HG02571 (cell line): ENCODE data around the gene OR2C3.
"Not testable (repeated sequence)": the region's sequence is repeated elsewhere in the genome, so short reads cannot be mapped to it uniquely, and the experiment has no call there.

Experiments
- ATAC-seq: cut with Tn5 transposase; IDR thresholded peaks from one replicate; pipeline ENCODE4 v1.9.1; 2021; ENCODE audit warnings: mild to moderate bottlenecking, moderate library complexity; ENCODE audit not compliant: unreplicated experiment

OR2C3 gene

DNA sequence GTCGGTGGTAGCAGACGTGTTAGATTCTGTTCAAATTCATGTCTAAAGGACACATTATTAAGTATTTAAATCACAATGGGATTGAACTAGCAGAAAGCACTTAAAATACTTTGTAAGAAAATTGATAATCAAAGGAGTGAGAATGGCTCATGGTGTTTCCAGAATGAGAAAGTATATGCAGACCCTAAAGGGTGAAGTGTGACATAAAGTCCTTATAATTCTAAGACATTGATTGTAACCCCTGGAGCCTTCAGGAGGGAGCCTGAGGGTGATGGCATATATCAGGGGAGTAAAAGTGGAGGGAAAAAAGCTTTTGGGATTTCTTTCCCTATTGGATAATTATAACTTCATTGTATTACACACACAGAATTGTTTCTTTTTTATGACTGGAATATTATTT lies at the start of gene OR2C3:
Gene OR2C3, minus strand, starts transcription at position 101 of the 400 bp plus-strand sequence. CDS start 3,929 bp downstream, outside the sequence.
- ATAC-seq, result no peak

DNA sequence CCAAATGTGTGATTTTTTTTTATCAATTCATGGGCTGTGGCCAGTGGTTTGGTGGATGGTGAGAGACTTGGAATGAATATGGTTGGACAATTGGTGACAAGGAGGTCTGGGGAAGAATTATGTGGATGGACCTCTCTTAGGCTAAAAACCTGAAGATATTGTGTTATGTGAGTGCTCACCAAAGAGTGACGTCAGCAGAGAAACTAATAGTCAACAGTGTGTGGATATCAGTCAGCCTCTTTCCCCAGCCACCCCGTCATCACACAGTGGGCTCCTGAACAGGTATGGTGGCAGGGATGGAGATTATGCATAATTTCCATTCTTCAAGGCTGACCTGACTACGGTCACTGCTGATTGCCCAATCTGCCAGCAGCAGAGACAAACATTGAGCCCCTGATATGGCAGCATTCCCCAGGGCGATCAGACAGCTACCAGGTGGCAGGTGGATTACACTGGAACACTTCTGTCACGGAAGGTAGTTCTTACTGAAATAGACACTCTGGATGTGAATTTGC lies 42.8 kb upstream of the OR2C3 start:
- no peak for ATAC-seq

DNA sequence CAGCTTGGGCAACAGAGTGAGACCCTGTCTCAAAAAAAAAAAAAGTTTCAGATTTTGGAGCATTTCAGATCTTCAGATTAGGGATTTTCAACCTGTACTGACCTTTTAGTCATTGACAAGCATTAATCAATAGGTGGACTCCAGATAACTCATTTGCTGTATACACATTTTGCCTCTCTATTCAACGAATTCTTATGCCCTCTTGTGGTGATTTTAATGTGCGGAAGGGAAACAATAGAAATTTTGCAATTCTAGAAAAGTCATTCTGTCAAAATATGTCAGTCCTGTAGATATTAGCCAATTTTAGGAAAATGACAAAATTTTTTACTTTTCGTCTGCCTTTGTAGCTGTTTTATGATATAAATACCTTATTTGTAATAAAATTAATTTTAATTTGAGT lies 40.3 kb upstream of the OR2C3 start:
- ATAC-seq, result no peak

DNA sequence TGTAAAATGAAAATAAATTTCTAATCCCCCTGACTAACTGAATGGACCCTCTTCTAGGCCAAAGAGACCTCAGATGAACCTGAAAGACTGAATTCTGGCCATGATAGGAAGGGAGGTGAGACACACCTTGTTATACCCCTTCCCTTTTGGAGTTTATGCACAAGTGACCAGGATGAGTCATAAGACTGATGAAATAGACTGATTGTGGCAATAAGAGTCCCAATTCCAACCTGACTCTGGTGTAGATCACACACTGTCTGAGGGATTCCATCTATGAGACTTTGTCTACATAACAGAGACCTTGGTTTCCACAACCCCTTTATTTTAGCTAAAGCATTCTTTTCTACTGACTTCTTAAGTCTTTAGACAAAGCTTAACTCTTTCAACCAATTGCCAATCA lies 38.4 kb upstream of the OR2C3 start:
- ATAC-seq, result no peak

DNA sequence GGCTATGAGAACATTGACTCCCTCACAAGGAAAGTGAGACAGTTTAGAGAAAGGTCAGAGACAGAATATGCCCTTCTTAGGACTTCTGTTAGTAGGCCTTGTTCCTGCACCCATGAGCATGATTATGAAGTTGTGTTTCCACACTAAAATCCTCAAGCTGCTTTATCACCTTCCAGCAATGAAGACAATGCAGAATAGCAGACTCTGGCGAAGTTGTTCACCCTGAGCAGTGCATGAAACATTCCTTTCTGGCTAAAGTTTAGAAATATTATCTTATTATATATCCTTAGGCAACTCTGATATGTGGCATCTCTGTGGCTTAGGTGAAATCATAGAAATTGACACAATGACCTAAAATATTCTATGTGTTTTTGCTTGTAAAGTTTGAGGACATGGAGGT lies 38.0 kb upstream of the OR2C3 start:
- no peak for ATAC-seq

DNA sequence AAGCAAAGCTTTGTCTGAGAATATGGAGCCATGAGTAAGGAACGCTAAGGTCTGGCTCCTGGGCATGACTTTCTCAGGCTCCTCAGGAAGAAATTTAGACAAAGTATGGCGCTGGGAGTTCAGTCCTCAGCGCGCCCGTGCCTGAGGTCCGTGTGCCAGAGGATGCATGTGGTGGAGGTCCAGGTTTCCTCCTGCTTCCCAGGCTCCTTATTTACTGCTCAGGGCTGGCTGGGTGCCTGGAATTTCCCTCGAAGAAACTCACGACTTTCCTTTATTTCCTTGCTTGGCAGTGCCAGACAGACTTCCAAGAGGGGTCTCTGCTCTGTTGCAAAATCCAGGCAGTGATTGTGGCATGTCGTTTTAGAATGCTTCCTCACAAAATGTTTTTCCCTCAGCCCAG lies 26.0 kb upstream of the OR2C3 start:
- no peak for ATAC-seq

DNA sequence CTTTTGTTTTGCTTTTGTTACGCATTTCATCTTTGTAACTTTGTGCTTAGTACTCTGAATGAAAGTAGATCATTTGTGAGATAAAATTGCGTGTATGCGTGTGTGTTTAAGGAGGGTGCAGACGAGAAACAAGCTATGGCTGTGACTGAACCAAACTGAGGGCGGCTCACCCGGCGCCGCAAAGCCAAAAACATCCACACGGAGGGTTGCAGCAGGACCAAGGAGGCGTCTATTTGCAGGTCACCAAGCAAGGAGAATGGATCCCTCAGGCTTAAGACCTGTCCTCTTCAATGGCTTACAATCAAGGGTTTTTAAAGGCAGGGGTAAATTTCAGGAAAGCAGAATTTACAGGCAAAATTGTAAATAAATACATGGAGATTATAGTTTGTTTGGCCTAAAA lies 25.5 kb upstream of the OR2C3 start:
- ATAC-seq, result no peak

DNA sequence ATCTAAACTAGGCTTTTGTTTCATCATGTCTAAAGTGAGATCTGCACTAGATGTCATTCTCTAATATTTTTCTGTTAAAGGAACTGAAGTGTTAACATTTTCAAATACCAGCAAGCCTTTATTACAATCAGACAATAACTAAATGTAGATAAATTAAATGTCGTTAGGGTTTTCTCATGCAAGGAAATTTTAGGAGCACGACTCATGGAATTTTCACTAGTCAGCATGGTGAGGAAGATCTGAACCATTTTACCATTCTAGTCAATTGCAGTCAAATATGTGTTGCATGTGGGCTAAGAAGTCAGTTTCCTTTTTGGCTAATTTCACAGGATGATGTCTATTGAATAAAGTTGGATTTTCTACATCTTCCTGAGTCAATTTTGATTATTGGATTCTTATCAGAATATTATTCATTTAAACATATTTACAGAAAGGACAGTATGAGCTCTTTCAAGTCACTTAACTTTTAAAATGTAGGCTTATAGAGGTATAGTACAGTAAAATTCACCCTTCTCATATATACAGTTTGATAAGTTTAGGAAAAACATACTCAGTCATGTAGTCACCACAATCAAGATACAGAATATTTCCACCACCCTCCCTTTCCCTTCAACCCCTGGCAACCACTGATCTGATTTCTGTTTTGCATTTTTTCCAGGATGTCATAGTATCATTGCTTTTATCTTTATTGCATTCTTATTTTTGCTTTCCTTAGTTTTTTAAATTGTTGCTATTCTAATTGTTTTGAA lies 21.9 kb upstream of the OR2C3 start:
- no peak for ATAC-seq

DNA sequence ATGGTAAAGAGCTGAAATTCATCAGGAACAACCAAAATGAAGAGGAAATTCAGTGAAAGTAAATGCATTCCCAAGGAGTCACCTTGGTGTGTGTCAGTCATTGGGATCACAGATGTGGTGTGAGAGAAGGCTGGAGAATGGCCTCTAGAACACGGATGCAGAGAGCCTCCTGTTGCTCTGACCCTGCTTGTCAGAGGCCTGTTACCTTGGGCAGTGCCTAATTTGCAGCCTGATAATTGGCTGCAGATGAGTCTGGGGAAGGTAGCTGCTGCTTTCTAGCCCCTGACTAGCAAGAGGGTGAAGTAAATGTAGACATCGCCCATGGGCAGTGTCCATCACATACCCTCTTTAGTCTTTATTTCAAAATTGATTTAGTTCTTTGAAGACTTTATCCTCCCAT lies 16.0 kb upstream of the OR2C3 start:
- no peak for ATAC-seq

DNA sequence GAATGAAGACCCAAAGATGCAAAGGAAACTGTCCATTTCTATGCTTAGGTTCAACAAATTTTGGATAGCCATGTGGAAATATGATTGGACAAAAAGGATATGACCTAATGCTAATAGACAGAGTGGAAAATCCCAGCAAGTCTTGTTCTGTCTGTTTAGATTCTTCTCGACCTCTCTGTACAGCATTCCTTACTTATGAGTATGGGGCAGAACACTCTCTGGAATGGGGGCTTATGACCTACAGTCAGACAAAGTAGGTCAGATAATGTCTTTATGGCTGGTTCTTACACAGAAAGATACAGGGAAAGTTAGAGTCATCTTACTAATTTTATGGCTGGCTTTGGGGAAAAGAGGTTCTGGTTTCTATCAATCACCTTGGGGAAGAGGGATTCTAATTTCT lies 15.5 kb upstream of the OR2C3 start:
- ATAC-seq, result no peak

DNA sequence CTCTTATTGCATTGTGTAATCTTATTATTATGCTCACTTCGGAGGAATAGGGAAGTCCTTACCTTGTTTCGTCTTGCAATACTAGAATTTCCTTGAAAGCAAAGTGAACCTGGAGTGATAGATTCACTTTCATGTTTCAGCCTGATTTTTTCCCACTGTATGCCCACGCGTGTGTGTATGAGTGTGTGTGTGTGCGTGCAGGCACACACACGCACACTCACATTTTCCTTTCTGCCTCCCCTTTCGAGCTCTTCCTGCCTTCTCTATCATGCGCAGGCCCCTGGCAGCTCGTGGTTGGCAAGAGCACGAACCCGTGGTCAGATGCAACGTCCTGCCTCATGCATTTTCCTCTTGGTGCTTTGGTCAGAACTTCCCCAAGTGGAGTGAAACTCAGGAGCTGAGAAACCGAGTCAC lies 12.5 kb upstream of the OR2C3 start, which contains the start of gene GCSAML:
Gene GCSAML, plus strand, starts transcription at position 366 of the 414 bp plus-strand sequence. CDS start 58 bp downstream, outside the sequence.
- no peak for ATAC-seq

DNA sequence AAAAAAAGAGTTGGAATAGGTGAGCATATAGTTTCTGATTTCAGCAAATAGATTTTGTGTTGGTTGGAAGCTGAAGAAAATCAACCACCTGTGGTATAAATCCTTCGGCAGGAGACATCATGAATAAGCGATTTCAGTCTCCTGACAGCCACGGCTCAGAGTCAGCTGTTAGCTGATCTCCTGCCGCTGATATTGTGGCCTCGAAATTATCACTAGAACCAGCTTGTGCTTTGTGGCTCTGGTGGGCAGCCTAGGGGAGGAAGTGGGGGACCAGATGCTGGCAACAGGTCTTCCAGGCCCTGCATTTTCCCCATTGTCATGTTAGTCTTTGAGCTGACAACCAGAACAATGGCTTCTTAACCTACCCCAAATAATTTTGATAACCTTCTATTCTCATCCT lies 11.9 kb upstream of the OR2C3 start:
- no peak for ATAC-seq

DNA sequence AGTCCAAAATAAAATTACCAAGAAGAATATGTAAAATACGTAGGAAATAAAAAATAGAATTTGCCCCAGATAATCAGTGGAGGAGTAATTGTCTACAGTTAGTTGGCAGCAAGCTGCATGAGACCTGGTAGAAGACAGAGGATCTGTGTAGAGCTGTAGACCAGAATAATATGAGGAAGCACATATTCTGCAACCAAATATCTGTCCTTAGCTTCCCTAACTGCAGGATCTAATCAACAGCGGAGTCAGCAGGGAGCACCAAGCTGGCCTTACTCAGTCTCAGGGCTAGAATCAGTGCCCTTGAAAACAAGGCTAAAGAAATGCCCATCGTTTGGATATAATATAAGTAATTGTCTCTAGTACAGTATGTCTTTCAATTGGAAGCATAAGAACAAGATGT lies 6.6 kb upstream of the OR2C3 start:
- no peak for ATAC-seq

DNA sequence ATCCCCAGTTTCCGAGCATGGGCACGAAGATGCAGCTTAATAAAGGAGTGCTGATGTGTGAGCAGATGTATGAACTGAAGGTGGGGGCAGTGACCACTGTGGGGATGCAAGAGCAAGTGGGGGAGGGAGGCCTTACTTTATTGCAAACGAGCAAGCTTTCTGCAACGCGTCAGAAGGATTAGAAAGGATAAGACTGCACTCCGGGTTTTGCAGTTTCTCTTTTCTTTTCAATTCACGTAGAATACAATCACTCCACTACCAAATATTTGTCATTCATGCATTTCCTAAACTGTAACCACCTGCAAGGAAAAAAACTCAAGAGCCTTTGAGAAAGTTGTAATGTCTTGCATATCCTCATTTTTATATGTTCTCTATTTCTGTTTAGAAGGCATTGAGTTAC lies 4.3 kb upstream of the OR2C3 start:
- ATAC-seq, result no peak

DNA sequence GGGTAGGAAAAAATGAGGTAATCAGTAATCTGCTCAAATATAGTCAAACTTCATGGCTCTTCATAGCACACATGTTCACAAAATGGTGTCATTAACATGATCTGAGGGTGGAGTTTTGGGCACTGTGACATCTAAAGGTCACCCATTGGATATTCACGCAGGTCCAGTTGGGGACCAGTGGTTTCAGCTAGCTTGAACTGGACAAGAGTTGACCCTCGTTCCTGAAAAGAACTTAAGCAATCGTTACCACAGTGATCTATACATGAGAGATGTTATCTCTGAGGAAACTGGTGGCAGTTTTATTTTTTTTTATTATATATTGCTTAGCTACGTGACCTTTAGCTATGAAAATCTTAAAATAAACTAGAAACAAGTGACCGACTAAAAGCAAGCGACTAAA lies 3.0 kb upstream of the OR2C3 start:
- no peak for ATAC-seq

DNA sequence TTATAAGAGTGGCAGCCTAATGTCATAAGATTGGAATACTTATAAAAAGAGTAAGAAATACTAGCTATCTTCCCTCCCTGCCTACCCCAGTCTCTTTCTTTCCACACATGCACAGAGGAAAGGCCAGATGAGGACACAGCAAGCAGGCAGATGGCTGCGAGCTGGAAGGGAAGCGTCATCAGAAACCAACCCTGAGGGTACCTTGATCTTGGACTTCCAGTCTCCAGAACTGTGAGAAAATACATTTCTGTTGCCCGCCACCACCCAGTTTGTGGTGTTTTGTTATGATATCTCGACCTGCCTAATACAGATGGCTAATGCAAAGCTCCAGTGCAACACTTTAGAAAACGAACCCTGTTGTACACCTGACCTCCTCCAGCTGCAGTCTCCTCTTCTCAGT lies 2.3 kb upstream of the OR2C3 start:
- no peak for ATAC-seq

DNA sequence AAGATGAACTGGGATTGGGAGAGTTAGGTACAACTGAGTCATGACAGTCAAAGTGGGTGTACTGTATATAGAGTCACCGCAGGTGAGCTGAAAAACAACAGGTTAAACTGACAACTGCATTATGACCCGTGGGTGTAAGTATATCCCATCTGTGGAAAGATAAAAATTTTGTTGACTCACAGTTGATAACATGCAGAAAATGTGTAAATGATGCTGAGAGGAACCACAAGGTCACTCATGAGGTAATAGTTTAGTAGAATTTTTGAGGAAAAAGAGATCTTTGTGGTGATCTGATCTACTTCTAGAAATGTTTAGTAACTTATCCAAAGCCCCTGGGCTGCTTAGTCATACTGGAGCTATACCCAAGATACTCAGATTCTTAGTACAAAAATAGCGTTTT lies 838 bp downstream of the OR2C3 start:
- no peak for ATAC-seq

DNA sequence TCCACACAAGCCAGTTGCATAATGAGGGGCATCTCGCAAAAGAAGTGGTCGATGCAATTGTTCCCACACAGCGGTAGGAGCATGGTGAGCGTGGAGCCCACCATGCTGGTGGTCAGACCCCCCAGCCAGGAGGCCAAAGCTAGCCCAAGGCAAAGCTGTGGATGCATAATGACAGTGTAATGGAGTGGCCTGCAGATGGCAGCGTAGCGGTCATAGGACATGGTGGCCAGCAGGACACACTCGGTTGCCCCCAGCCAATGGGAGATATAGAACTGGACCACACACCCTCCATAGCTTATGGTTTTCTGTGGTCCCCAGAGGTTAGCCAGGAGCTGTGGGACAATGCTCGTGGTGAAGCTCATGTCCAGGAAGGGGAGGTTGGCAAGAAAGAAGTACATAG lies 4.3 kb downstream of the OR2C3 start:
- ATAC-seq, result no peak

DNA sequence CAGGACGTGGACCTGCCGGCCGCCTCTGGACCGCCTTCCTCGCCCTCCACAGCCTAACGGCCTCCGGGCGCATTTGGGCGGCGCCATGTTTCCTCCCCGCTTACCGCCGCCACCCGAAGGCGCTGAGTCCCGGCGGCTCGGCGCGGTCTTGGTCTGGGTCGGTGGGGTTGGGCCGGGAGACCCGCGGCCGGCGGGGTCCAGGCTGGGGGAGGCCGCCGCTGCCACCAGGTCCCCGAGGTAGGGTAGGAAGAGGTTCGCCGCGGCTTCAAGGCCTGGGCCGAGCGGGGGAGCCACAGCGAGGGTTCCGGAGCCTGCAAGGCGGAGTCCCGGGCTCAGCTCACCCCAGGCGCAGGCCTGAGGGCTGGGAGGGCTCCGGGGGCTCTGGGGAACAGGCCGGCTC lies 5.5 kb downstream of the OR2C3 start:
- ATAC-seq, result no peak

DNA sequence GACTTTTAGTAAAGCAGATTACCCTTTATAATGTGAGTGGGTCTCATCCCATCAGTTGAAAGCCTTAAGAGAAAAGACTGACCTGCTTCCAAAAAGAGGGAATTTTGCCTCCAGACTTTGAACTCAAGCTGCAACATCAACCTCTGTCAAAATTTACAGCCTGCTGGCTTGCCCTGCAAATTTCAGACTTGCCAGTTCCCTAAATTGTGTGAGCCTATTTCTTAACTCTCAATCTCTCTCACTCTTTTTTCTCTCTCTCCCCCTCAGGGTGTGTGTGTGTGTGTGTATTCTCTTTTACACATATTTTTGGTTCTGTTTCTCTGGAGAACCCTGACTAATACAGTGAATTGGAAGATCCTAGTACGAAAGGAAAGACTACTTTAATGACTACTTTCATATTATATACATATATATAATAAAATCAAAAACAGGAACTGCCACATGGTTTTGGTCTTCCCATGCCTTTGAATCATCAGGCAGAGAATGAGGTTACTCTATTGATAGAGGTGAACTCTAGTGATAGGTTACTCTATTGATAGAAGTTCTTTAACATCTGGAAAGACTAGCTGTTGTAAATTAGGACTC lies 6.4 kb downstream of the OR2C3 start:
- no peak for ATAC-seq

DNA sequence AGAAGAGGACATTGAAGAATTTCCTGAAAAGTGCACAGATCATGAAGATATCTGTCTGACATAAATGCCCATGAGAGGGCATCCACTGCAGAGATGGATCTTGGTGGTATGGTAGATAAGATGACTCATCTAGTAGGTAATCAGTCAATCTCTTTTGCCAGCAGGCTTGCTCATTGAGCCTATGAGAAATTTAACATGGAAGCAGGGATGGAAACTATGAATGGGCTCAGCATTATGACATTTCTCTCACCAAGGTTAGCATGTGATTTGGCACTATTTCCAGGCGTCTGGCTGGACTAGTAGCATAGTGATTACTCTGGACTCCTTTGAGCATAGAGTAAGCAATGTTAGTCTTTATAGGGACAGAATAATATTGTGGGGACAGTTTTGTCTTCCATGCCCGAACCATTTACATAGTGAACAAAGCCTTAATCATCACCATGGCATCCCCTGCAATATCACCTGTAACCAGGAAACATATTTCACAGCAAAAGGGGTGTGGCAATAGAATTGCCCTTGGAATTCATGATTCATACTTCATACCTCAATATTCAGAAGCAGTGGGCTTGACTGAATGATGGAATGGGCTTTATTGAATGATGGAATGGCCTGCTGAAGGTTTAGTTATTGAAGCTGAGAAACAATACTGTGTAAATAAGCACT lies 7.3 kb downstream of the OR2C3 start:
- ATAC-seq, result no peak

DNA sequence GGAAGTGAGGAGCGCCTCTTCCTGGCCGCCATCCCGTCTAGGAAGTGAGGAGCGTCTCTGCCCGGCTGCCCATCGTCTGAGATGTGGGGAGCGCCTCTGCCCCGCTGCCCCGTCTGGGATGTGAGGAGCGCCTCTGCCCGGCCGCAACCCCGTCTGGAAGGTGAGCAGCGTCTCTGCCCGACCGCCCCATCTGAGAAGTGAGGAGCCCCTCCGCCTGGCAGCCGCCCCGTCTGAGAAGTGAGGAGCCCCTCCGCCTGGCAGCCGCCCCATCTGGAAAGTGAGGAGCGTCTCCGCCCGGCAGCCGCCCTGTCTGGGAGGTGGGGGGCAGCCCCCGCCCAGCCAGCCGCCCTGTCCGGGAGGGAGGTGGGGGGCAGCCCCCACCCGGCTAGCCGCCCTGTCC lies 14.4 kb downstream of the OR2C3 start:
- ATAC-seq, result not testable (repeated sequence)
